Sigmoid colon (tissue), 7 donors: ENCODE data around the gene RANBP17. TPM values are rescaled to one million over a fixed set of nuclear protein-coding genes. Genes with fewer than 3 reads are reported as not detected.

ENCODE experiments used
- DNase-seq: peaks from one replicate; pipeline ENCODE4 v3.0.0-alpha.2; 2019
- H3K27ac ChIP-seq, 4 donors: fragments of 200-600 bp; sonication (generic); one replicate each; pipeline ENCODE4 v1.5.1; 2016 to 2019; ENCODE audit warnings: mild to moderate bottlenecking in 1 of 4
- H3K27me3 ChIP-seq, 3 donors: fragments of 200-600 bp; sonication (generic); one replicate each; pipeline ENCODE4 v1.5.1; 2019; ENCODE audit warnings: mild to moderate bottlenecking in 1 of 3
- H3K36me3 ChIP-seq, 4 donors: fragments of 200-600 bp; sonication (generic); one replicate each; pipeline ENCODE4 v1.5.1; 2016 to 2019
- H3K4me1 ChIP-seq, 4 donors: fragments of 200-600 bp; sonication (generic); one replicate each; pipeline ENCODE4 v1.5.1; 2017 to 2019
- H3K4me3 ChIP-seq, 4 donors: fragments of 200-600 bp; sonication (generic); one replicate each; pipeline ENCODE4 v1.5.1; 2017 to 2019; ENCODE audit warnings: mild to moderate bottlenecking in 2 of 4, moderate library complexity in 1 of 4
- H3K9me3 ChIP-seq, 4 donors: fragments of 200-600 bp in 3 of 4; sonication (generic) in 3 of 4; one replicate each; pipeline versions ENCODE4 v1.5.1 to v1.6.1; 2013 to 2019
- EP300 ChIP-seq, 4 donors: sonication (generic); formaldehyde crosslinking; IDR thresholded peaks; one replicate each; pipeline ENCODE4 v1.6.1; 2017; ENCODE audit warnings: antibody characterized with exemption in 4 of 4
- POLR2A ChIP-seq, 2 donors: fragments of 450-650 bp; IDR thresholded peaks; one replicate each; pipeline ENCODE4 v1.6.1; 2016; ENCODE audit warnings: antibody characterized with exemption in 2 of 2, mild to moderate bottlenecking in 2 of 2, moderate library complexity in 2 of 2
- POLR2AphosphoS5 ChIP-seq, 4 donors: sonication (generic); formaldehyde crosslinking; IDR thresholded peaks; one replicate each; pipeline ENCODE4 v1.6.1; 2017; ENCODE audit warnings: antibody characterized with exemption in 4 of 4
- WGBS, 2 donors: extraction: QIAGEN DNeasy Blood & Tissue Kit; methylation state at CpG; one replicate each; pipeline ENCODE4 v1.1.7; 2013; 5-methylcytosine and 5-hydroxymethylcytosine counted together
- intact Hi-C: fragments of 100-400 bp; cut with DNase I; formaldehyde crosslinking; loops from one replicate; pipeline ENCODE4 v1.15.1; 2023
- polyA plus RNA-seq, 3 donors: library from polyadenylated mRNA; stranded (reverse); fragments of 200-250 nt; gene quantifications; one replicate each; pipeline ENCODE4 v1.2.3, GENCODE V29; 2013
- total RNA-seq, 4 donors: library from RNA; depleted of rRNA; stranded (reverse); fragments of >200 nt; gene quantifications; one replicate each; pipeline ENCODE4 v1.1.0, GENCODE V29; 2016
- TF ChIP-seq, protein P1 (sequence below), 4 experiments: fragments of 450-650 bp in 3 of 4; fragments of 200-600 bp in 1 of 4; IDR thresholded peaks; one replicate each; pipeline ENCODE4 v1.5.1; 2016 to 2019; ENCODE audit warnings: antibody characterized with exemption in 4 of 4, mild to moderate bottlenecking in 3 of 4, moderate library complexity in 2 of 4
- donor health status: healthy with polysubstance abuse.
- donor health status: Bipolar disorder and iron deficiency.
- donor health status: healthy.

Gene RANBP17
- total and polyA plus RNA-seq, 7 donors: 0.23 to 25.8 (median 11.4) TPM

DNA sequence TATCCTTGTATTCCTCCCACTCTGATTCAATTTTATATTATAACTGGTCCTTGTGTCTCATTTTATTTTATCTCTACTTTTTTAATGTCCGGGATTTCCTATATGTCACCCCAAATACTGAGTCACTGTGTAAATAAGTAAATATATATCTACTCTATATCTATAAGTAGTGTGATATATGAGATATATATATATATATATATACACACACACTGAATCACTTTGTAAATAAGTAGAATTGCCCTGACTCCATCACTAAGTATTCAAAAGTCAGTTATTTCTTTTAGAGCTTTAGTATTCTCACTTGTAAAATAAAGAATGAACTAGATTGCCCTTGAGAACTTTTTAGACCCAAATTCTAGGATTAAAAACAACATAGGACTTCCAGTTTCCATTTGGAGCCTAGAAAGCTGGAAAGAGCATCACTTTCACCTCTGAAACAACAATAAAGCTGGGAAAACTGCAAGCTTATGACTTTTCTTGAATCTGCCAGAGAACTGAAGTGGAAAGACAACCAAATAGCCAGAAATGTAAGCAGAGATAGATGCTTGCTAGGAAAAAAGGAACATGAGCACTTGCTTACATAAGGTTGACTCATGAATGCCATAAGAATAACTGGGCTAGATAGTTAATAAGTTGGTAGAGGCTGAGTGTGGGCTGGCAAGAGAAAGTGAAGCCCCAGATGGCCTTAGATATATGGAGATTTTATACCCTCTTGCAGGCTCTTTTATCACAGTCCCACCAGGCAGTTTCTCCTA lies 276.1 kb downstream of the RANBP17 start:
- Histone ChIP-seq H3K4me3 (no peak overlapping the region), H3K9me3 (no peaks in the 10 kb centered on the region), H3K36me3 (no peaks in the 10 kb centered on the region), H3K27ac (no peak overlapping the region), H3K4me1 (no peaks in the 10 kb centered on the region), H3K27me3 (no peaks in the 10 kb centered on the region)
- WGBS, 2 donors: 71 to 97% methylated on average over 1 of the region's 1 CpG
- intact Hi-C loops: no loop called here
- no peak for DNase-seq
- TF ChIP-seq POLR2AphosphoS5 (IDR thresholded peaks at IDR 0.05): no peak
- TF ChIP-seq, protein P1, sequence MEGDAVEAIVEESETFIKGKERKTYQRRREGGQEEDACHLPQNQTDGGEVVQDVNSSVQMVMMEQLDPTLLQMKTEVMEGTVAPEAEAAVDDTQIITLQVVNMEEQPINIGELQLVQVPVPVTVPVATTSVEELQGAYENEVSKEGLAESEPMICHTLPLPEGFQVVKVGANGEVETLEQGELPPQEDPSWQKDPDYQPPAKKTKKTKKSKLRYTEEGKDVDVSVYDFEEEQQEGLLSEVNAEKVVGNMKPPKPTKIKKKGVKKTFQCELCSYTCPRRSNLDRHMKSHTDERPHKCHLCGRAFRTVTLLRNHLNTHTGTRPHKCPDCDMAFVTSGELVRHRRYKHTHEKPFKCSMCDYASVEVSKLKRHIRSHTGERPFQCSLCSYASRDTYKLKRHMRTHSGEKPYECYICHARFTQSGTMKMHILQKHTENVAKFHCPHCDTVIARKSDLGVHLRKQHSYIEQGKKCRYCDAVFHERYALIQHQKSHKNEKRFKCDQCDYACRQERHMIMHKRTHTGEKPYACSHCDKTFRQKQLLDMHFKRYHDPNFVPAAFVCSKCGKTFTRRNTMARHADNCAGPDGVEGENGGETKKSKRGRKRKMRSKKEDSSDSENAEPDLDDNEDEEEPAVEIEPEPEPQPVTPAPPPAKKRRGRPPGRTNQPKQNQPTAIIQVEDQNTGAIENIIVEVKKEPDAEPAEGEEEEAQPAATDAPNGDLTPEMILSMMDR (IDR thresholded peaks at IDR 0.05): no peak
- no peak for TF ChIP-seq POLR2A (IDR thresholded peaks at IDR 0.05)
- TF ChIP-seq EP300 (IDR thresholded peaks at IDR 0.05): no peak

DNA sequence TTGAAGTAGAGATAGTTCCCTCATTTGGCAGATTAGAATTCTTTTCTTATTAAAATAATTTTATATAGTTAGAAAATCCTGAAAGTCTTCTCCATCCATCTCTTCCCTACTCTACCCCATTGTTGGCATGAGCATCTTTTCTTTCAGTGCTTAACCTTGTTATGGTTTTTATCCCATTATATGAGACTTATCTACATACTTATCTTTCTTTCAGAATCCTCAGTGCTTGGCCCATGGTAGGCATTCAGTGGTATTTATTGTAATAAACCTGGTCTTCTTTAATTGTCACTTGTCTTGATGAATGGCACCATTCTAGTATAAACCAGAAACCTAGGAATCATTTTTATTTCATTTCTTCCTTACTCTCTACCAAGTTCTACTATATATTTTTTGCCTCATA lies 277.4 kb downstream of the RANBP17 start:
- no peak for DNase-seq
- Histone ChIP-seq H3K9me3 (no peaks in the 10 kb centered on the region), H3K27ac (no peak overlapping the region), H3K4me3 (no peak overlapping the region), H3K4me1 (no peaks in the 10 kb centered on the region), H3K27me3 (no peaks in the 10 kb centered on the region), H3K36me3 (no peaks in the 10 kb centered on the region)
- no peak for TF ChIP-seq POLR2AphosphoS5 (IDR thresholded peaks at IDR 0.05)
- no peak for TF ChIP-seq EP300 (IDR thresholded peaks at IDR 0.05)
- TF ChIP-seq POLR2A (IDR thresholded peaks at IDR 0.05): no peak
- TF ChIP-seq, protein P1 (IDR thresholded peaks at IDR 0.05): no peak
- intact Hi-C loops: no loop called here

DNA sequence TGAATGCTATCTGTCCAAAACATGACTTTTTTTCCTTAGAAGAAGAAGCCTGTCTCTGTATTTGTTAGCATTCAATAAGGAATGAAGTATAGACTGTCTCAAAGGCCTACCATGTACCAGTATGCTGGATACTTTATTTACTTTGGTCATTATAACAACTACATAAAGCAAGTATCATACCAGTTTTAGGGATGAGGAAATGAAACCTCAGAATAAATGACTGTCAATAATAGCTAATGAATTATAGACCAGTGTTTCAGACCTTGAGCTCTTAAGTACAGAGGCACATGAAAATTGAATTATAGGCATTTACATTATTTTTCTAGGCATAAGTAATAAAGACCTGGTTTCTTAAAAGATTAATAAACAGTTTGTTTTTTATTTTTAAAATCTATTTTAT lies 280.8 kb downstream of the RANBP17 start:
- intact Hi-C loops: no loop called here

DNA sequence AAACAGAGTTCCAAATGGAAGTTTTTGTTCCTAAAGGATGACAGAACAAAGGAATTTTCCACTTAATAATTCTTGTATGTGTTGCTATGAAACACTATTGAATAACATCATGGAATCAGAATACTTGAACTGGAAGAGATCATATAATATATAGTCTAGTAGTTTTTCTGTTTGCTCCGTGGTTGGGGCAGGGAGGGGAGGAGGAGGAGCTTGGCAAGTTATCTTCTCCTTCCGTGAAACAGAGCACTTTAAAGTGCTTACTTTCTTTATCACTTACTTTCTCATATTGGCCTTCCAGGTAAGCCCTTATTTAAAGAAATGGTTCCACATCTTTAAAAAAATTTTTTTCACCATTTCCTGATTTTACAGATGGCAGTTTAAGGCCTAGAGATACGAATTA lies 281.4 kb downstream of the RANBP17 start:
- no peak overlapping the region for H3K4me3 ChIP-seq
- H3K27me3 ChIP-seq: no peaks in the 10 kb centered on the region
- H3K4me1 ChIP-seq: no peaks in the 10 kb centered on the region
- no peak overlapping the region for H3K27ac ChIP-seq
- WGBS, 2 donors: 39 to 68% methylated on average over 3 of the region's 3 CpGs
- H3K9me3 ChIP-seq: no peaks in the 10 kb centered on the region
- no peaks in the 10 kb centered on the region for H3K36me3 ChIP-seq
- no peak for TF ChIP-seq EP300 (IDR thresholded peaks at IDR 0.05)
- TF ChIP-seq, protein P1 (IDR thresholded peaks at IDR 0.05): no peak
- no peak for TF ChIP-seq POLR2A (IDR thresholded peaks at IDR 0.05)
- TF ChIP-seq POLR2AphosphoS5 (IDR thresholded peaks at IDR 0.05): no peak
- intact Hi-C loops: no loop called here
- DNase-seq: no peak

More for the DNA sequence above, 280.8 kb downstream of the RANBP17 start:
- no peak overlapping the region for H3K27ac ChIP-seq
- no peak for DNase-seq
- no peaks in the 10 kb centered on the region for H3K27me3 ChIP-seq
- no peaks in the 10 kb centered on the region for H3K9me3 ChIP-seq
- H3K4me3 ChIP-seq: no peak overlapping the region
- H3K36me3 ChIP-seq: no peaks in the 10 kb centered on the region
- H3K4me1 ChIP-seq: no peaks in the 10 kb centered on the region
- TF ChIP-seq POLR2A (IDR thresholded peaks at IDR 0.05): no peak
- no peak for TF ChIP-seq EP300 (IDR thresholded peaks at IDR 0.05)
- no peak for TF ChIP-seq POLR2AphosphoS5 (IDR thresholded peaks at IDR 0.05)

DNA sequence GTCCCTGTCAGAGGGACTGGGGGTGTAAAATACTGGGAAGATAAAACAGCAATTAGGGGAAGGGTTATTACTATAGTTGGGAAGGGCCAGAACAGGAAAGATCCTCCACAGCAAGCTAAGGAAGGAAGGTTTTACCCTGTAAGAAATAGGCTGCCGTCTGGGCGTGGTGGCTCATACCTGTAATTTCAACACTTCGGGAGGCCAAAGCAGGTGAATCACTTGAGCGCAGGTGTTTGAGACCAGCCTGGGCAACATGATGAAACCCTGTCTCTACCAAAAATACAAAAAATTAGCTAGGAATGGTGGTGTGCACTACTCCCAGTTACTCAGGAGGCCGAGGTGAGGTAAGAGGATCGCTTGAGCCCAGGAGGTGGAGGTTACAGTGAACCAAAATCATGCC lies 282.1 kb downstream of the RANBP17 start:
- Histone ChIP-seq H3K36me3 (no peaks in the 10 kb centered on the region), H3K27ac (no peak overlapping the region), H3K27me3 (no peaks in the 10 kb centered on the region), H3K4me1 (no peaks in the 10 kb centered on the region), H3K4me3 (no peak overlapping the region), H3K9me3 (no peaks in the 10 kb centered on the region)
- WGBS, 2 donors: 86 to 94% methylated on average over 6 of the region's 6 CpGs
- DNase-seq: no peak
- intact Hi-C loops: no loop called here
- TF ChIP-seq, protein P1 (IDR thresholded peaks at IDR 0.05): no peak
- TF ChIP-seq POLR2AphosphoS5 (IDR thresholded peaks at IDR 0.05): no peak
- no peak for TF ChIP-seq EP300 (IDR thresholded peaks at IDR 0.05)
- no peak for TF ChIP-seq POLR2A (IDR thresholded peaks at IDR 0.05)
